Nephron (organoid): ENCODE data around the gene SLC9A8.
A peak's percentile ranks its signal among the peaks of the same experiment; 100 is the strongest.

Source experiments
- H3K27ac Mint-ChIP-seq, 3 experiments: 2 replicates each; pipeline ENCODE4 v1.8.0; 2020; ENCODE audit warnings: mixed read lengths in 3 of 3, mild to moderate bottlenecking in 2 of 3, moderate library complexity in 1 of 3
- H3K27me3 Mint-ChIP-seq: 2 replicates; pipeline ENCODE4 v1.8.0; 2021; ENCODE audit warnings: low read depth, mild to moderate bottlenecking, moderate library complexity, mixed read lengths
- H3K36me3 Mint-ChIP-seq: 2 replicates; pipeline ENCODE4 v1.8.0; 2020; ENCODE audit warnings: low read depth, mixed read lengths
- H3K4me1 Mint-ChIP-seq: 2 replicates; pipeline ENCODE4 v1.8.0; 2020; ENCODE audit warnings: mixed read lengths
- H3K4me3 Mint-ChIP-seq, 3 experiments: 2 replicates each; pipeline ENCODE4 v1.8.0; 2020; ENCODE audit warnings: mild to moderate bottlenecking in 3 of 3, mixed read lengths in 3 of 3, moderate library complexity in 2 of 3
- H3K9me3 Mint-ChIP-seq: 2 replicates; pipeline ENCODE4 v1.8.0; 2020; ENCODE audit warnings: mixed read lengths
- CTCF ChIP-seq, 3 experiments: fragments of 200-600 bp; sonication (generic); IDR thresholded peaks; one replicate each; pipeline ENCODE4 v1.5.0; 2021; ENCODE audit warnings: antibody characterized with exemption in 3 of 3; ENCODE audit not compliant: unreplicated experiment in 3 of 3

Gene SLC9A8

DNA sequence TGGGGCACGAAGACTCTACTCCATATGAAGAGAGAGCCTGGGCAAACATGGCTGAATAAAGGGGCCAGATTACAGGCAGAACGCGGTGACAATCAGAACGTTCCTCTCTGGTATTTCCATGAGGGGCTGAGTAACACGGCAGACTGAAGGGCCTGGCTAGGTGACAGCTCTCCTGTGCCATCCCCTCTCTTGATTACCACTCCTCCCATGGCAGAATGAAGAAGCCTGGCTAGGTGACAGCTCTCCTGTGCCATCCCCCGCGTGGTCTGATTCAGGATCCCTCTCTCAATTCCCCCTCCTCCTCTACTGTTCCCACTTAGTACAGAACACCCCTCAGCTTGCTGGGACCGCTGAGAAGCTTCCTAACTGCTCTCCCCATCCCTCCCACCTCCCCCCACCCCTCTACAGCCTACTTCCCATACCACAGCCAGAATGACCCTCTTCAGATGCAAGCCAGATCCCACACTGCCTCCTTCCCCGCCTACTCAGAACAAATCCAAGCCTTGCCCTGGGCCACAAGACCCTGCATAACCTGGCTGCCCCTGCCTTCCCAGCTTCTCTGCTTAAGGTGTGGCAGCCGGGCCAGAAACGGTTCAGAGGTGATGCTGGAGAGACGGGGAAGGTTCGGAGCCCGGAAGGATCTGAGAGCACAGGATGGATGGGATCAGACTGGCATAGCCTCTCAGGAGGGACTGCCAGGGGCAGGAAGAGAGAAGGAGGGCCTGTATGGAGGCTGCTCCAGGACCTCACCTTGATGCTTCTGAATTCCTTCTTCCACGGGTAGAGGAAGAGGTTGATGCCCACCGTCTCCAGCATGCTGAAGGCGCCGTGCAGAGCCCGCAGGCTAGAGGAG lies 95.0 kb downstream of the SLC9A8 start:
- Mint-ChIP-seq H3K4me3 (no peak overlapping the region), H3K9me3 (no peaks in the 10 kb centered on the region), H3K27me3 (no peaks in the 10 kb centered on the region), H3K27ac (no peak overlapping the region), H3K36me3 (peaks cover 36% of the 10 kb centered on the region), H3K4me1 (peaks cover 15% of the 10 kb centered on the region)
- no peak for TF ChIP-seq CTCF (IDR thresholded peaks at IDR 0.05; ENCODE audit: unreplicated experiment in 3 of 3)

DNA sequence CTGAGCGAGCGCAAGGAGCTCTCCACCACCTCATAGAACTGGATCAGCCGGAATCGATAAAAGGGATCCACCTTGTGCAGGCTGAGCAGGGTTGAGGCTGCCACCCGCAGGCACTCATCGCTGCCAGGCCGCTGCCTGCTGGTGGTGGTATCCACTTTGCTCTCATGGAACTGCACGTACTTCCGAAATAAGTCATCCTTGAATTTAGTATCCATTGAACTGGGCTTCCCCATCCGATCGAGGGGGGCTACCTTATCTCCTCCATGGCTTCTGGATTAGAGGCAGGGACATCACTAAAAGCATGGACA lies 95.6 kb downstream of the SLC9A8 start:
- peaks cover 17% of the 10 kb centered on the region for H3K4me1 Mint-ChIP-seq
- H3K36me3 Mint-ChIP-seq, result peaks cover 35% of the 10 kb centered on the region
- H3K27ac Mint-ChIP-seq, result no peak overlapping the region
- no peak for TF ChIP-seq CTCF (IDR thresholded peaks at IDR 0.05; ENCODE audit: unreplicated experiment in 3 of 3)
- no peaks in the 10 kb centered on the region for H3K9me3 Mint-ChIP-seq
- no peak overlapping the region for H3K4me3 Mint-ChIP-seq
- H3K27me3 Mint-ChIP-seq, result no peaks in the 10 kb centered on the region

- Mint-ChIP-seq H3K4me1 (peaks cover 32% of the 10 kb centered on the region), H3K27ac (no peak overlapping the region), H3K36me3 (peaks cover 23% of the 10 kb centered on the region), H3K9me3 (no peaks in the 10 kb centered on the region), H3K4me3 (peak overlapping the region; percentile 33 to 64 (median 49)), H3K27me3 (no peaks in the 10 kb centered on the region)
- peak in 2 of 3 experiments; percentile 17 to 30 for TF ChIP-seq CTCF (IDR thresholded peaks at IDR 0.05; ENCODE audit: unreplicated experiment in 3 of 3)
Measured at GRCh38 chr20:49909499-49910339, 97.1 kb downstream of the SLC9A8 start.

- H3K27ac Mint-ChIP-seq, result no peak overlapping the region
- no peaks in the 10 kb centered on the region for H3K9me3 Mint-ChIP-seq
- peaks cover 33% of the 10 kb centered on the region for H3K4me1 Mint-ChIP-seq
- peaks cover 17% of the 10 kb centered on the region for H3K36me3 Mint-ChIP-seq
- no peaks in the 10 kb centered on the region for H3K27me3 Mint-ChIP-seq
- no peak for TF ChIP-seq CTCF (IDR thresholded peaks at IDR 0.05; ENCODE audit: unreplicated experiment in 3 of 3)
- peak overlapping the region in 1 of 3 experiments; percentile 64 for H3K4me3 Mint-ChIP-seq
Measured at GRCh38 chr20:49910340-49910706, 97.7 kb downstream of the SLC9A8 start.

DNA sequence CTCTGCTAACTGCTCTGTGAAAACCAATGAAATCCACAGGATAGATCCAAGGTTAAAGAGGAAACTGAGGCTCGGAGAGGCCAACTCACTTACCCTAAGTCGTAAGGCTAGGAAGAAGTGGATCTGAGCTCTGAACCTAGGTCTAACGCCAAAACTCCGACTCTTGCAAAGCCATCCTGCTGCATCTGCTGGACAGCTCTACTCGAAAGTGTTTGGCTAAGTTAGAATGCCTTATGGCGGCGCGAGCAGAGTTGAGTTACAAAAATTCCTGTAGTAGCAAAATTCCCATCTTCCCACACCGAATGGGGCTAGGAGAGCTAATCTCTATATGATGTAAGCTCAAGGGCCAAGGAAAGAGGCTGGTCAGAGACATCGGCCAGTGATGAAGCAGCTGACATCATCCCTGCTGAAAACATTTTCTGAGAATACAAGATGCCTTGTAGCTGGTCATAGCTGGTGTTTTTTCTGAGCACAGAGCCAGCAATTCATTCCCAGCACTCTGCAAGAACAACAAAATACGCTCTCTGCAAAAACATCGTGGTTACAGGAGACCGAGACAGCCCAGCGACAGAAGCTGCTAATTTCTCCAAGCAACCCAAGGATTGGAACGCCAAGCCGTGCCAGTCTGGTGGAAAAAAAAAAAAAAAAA lies 100.9 kb downstream of the SLC9A8 start:
- Mint-ChIP-seq H3K27ac (peak overlapping the region; percentile 44 to 70 (median 63)), H3K4me3 (peak overlapping the region; percentile 91 to 99 (median 95)), H3K27me3 (no peaks in the 10 kb centered on the region), H3K4me1 (peaks cover 47% of the 10 kb centered on the region), H3K36me3 (peaks cover 2% of the 10 kb centered on the region), H3K9me3 (no peaks in the 10 kb centered on the region)
- TF ChIP-seq CTCF (IDR thresholded peaks at IDR 0.05; ENCODE audit: unreplicated experiment in 3 of 3), result no peak
